PC-3 (cell line): ENCODE measurements around the gene EDNRB. TPM values are rescaled to one million over a fixed set of nuclear protein-coding genes. Genes with fewer than 3 reads are reported as not detected.

ENCODE experiments used
- ATAC-seq: fragments of 200-7000 bp; cut with Tn5 transposase; 2 replicates; pipeline ENCODE4 v1.9.1; 2020; ENCODE audit warnings: mild to moderate bottlenecking, moderate library complexity
- BruUV-seq: library from RNA; stranded (reverse); fragments of 400-500 nt; replicated peaks from 2 replicates; lab custom pipeline; 2021; lab: Mats Ljungman, UMichigan
- CTCF ChIA-PET: fragments of 300-600 bp; sonication (Branson Sonifier 250); formaldehyde crosslinking; loops from one replicate; lab custom pipeline; 2022; ENCODE audit warnings: antibody characterized with exemption; lab: Charles Lee
- POLR2A ChIA-PET: fragments of 300-600 bp; sonication (Branson Sonifier 250); formaldehyde crosslinking; loops from one replicate; lab custom pipeline; 2022; ENCODE audit warnings: antibody characterized with exemption; ENCODE audit not compliant: unreplicated experiment; lab: Charles Lee
- DNase-seq: peaks from one replicate; pipeline ENCODE4 v3.0.0-alpha.2; 2015
- H2AFZ ChIP-seq: fragments of 300-600 bp; sonication (generic); 2 replicates; pipeline ENCODE4 v1.6.0; 2016; ENCODE audit warnings: antibody characterized with exemption, low read length
- H3F3A ChIP-seq: fragments of 300-600 bp; sonication (generic); one replicate; pipeline ENCODE4 v1.6.0; 2017; ENCODE audit warnings: antibody characterized with exemption, low read length, control low read depth, mild to moderate bottlenecking; ENCODE audit not compliant: unreplicated experiment
- H3K27ac ChIP-seq: fragments of 300-600 bp; sonication (generic); 2 replicates; pipeline ENCODE4 v1.5.1; 2016; ENCODE audit warnings: mild to moderate bottlenecking, low read length
- H3K27me3 ChIP-seq: fragments of 300-600 bp; sonication (generic); 2 replicates; pipeline ENCODE4 v1.6.1; 2016; ENCODE audit warnings: low read length, mixed read lengths
- H3K36me3 ChIP-seq: fragments of 300-600 bp; sonication (generic); 2 replicates; pipeline ENCODE4 v1.6.1; 2016; ENCODE audit warnings: low read depth, mixed run types, low read length, mixed read lengths
- H3K4me1 ChIP-seq: fragments of 300-600 bp; sonication (generic); 2 replicates; pipeline ENCODE4 v1.5.1; 2016; ENCODE audit warnings: low read length; ENCODE audit not compliant: insufficient read depth
- H3K4me2 ChIP-seq: fragments of 300-600 bp; sonication (generic); 2 replicates; pipeline ENCODE4 v1.6.0; 2016; ENCODE audit warnings: low read length
- H3K4me3 ChIP-seq: fragments of 300-600 bp; sonication (generic); 2 replicates; pipeline ENCODE4 v1.5.1; 2016; ENCODE audit warnings: mild to moderate bottlenecking, low read length, mixed read lengths
- H3K79me2 ChIP-seq: fragments of 300-600 bp; sonication (generic); 2 replicates; pipeline ENCODE4 v1.6.1; 2017; ENCODE audit warnings: low read length, mixed read lengths
- H3K9ac ChIP-seq: fragments of 300-600 bp; sonication (generic); 2 replicates; pipeline ENCODE4 v1.6.0; 2016; ENCODE audit warnings: mild to moderate bottlenecking, low read length
- H3K9me2 ChIP-seq: fragments of 300-600 bp; sonication (generic); replicated peaks from 2 replicates; pipeline ENCODE4 v1.6.1; 2016; ENCODE audit warnings: mixed run types, low read length, mixed read lengths
- H3K9me3 ChIP-seq: fragments of 300-600 bp; sonication (generic); 2 replicates; pipeline ENCODE4 v1.6.1; 2016; ENCODE audit warnings: low read length, mixed read lengths
- H4K20me1 ChIP-seq: fragments of 300-600 bp; sonication (generic); 2 replicates; pipeline ENCODE4 v1.6.1; 2016; ENCODE audit warnings: low read length, mixed read lengths
- CTCF ChIP-seq: fragments of 300-600 bp; sonication (generic); conservative IDR thresholded peaks from 2 replicates; pipeline ENCODE4 v1.5.1; 2017; ENCODE audit warnings: antibody characterized with exemption, low read depth, mild to moderate bottlenecking, low read length
- EZH2 ChIP-seq: fragments of 300-600 bp; sonication (generic); IDR thresholded peaks from one replicate; pipeline ENCODE4 v1.6.1; 2017; ENCODE audit warnings: antibody characterized with exemption, mild to moderate bottlenecking, low read length; ENCODE audit not compliant: unreplicated experiment
- EZH2phosphoT487 ChIP-seq: fragments of 300-600 bp; sonication (generic); IDR thresholded peaks from 2 replicates; pipeline ENCODE4 v1.6.1; 2018; ENCODE audit warnings: mild to moderate bottlenecking, antibody characterized with exemption, low read length, borderline replicate concordance
- intact Hi-C: fragments of 100-400 bp; cut with micrococcal nuclease; formaldehyde crosslinking; loops from 2 replicates; pipeline ENCODE4 v1.9.0; 2023
- total RNA-seq: library from RNA; depleted of rRNA; stranded (reverse); fragments of >200 nt; gene quantifications from 2 replicates; pipeline ENCODE4 v1.2.3, GENCODE V29; 2014

Gene EDNRB
- total RNA-seq, 1 experiment from 2014 or later = not detected

GRCh38 chr13:77861741-77862140 lies 56.9 kb downstream of the EDNRB start:
- H3K4me2 ChIP-seq = no peak overlapping the region
- POLR2A ChIA-PET = no interaction called here
- no peaks in the 10 kb centered on the region for H3K9me2 ChIP-seq
- no peak overlapping the region for H2AFZ ChIP-seq
- CTCF ChIA-PET = no interaction called here
- DNase-seq (no peak), ATAC-seq (no peak)
- no peaks in the 10 kb centered on the region for H3K36me3 ChIP-seq
- no peaks in the 10 kb centered on the region for H3K9me3 ChIP-seq
- BruUV-seq = no TSS peak
- no peaks in the 10 kb centered on the region for H3K79me2 ChIP-seq
- no peak overlapping the region for H3K27ac ChIP-seq
- H4K20me1 ChIP-seq = no peaks in the 10 kb centered on the region
- intact Hi-C loops = no loop called here
- peaks cover 4% of the 10 kb centered on the region; the same call in 1 of the 2 replicates for H3K4me1 ChIP-seq
- no peak overlapping the region for H3K4me3 ChIP-seq
- H3K27me3 ChIP-seq = no peaks in the 10 kb centered on the region
- no peak overlapping the region for H3K9ac ChIP-seq
- TF ChIP-seq CTCF (no peak), EZH2phosphoT487 (no peak)
- no peaks in the 10 kb centered on the region for H3F3A ChIP-seq

GRCh38 chr13:77860507-77860981 lies 58.1 kb downstream of the EDNRB start:
- 0 out of 2 replicates have a peak overlapping the region, but pooled peaks have one; percentile 25 for H3K27ac ChIP-seq
- no peak overlapping the region for H3K4me3 ChIP-seq
- no peaks in the 10 kb centered on the region for H3K36me3 ChIP-seq
- no TSS peak for BruUV-seq
- peak; percentile 44 for DNase-seq
- H3K9me3 ChIP-seq = no peaks in the 10 kb centered on the region
- ChIA-PET CTCF (no interaction called here), POLR2A (no interaction called here)
- peak; percentile 81 for ATAC-seq
- H2AFZ ChIP-seq = no peak overlapping the region
- TF ChIP-seq EZH2phosphoT487 = no peak
- no peak for TF ChIP-seq CTCF
- no peak for TF ChIP-seq EZH2
- H4K20me1 ChIP-seq = no peaks in the 10 kb centered on the region
- intact Hi-C loops = no loop called here
- no peaks in the 10 kb centered on the region for H3K79me2 ChIP-seq
- no peaks in the 10 kb centered on the region for H3K27me3 ChIP-seq
- no peak overlapping the region for H3K9ac ChIP-seq
- H3K4me1 ChIP-seq = peaks cover 4% of the 10 kb centered on the region; the same call in 1 of the 2 replicates
- H3F3A ChIP-seq = no peaks in the 10 kb centered on the region
- H3K9me2 ChIP-seq = no peaks in the 10 kb centered on the region
- peak overlapping the region; percentile 8; the same call in 1 of the 2 replicates for H3K4me2 ChIP-seq

- H3K4me1 ChIP-seq = peaks cover 4% of the 10 kb centered on the region; the same call in 1 of the 2 replicates
- no peaks in the 10 kb centered on the region for H4K20me1 ChIP-seq
- no peak overlapping the region for H3K4me3 ChIP-seq
- no TSS peak for BruUV-seq
- intact Hi-C loops = no loop called here
- POLR2A ChIA-PET = no interaction called here
- no peak overlapping the region for H3K4me2 ChIP-seq
- H3K36me3 ChIP-seq = no peaks in the 10 kb centered on the region
- CTCF ChIA-PET = no interaction called here
- TF ChIP-seq EZH2phosphoT487 (no peak), CTCF (no peak), EZH2 (no peak)
- ATAC-seq = no peak
- no peak overlapping the region for H2AFZ ChIP-seq
- H3K27ac ChIP-seq = no peak overlapping the region
- no peaks in the 10 kb centered on the region for H3F3A ChIP-seq
- DNase-seq = no peak
- H3K9me2 ChIP-seq = no peaks in the 10 kb centered on the region
- no peaks in the 10 kb centered on the region for H3K79me2 ChIP-seq
- no peak overlapping the region for H3K9ac ChIP-seq
- H3K9me3 ChIP-seq = no peaks in the 10 kb centered on the region
- no peaks in the 10 kb centered on the region for H3K27me3 ChIP-seq
Observed at GRCh38 chr13:77859450-77859849, 59.2 kb downstream of the EDNRB start.
